ENCODE results near the gene WWC1.
"Not testable (repeated sequence)": the region's sequence is repeated elsewhere in the genome, so short reads cannot be mapped to it uniquely, and the experiment has no call there.

WWC1 gene

DNA sequence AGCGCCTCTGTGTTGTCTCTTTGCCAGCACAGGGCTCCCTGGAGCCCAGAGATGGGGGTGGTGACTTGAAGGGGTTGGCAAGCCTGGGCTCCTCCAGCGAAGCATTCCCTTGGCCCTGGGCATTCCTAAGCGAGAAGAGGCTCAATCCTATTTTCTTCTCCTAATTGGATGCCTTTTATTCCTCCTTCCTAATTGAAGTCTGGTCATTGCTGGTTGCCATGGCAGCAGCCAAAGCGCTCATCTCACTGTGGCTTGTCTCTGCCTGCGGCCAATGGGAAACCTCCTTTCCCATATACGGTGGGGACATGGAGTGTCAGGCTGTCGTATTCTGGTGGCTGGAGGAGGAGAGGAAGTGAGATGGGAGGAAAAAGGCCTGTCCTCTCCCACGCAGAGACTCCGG, 142.6 kb downstream of the WWC1 start:
- ChIA-PET CTCF (no interaction called here), POLR2A (no interaction called here)
- TF ChIP-seq, protein P1, sequence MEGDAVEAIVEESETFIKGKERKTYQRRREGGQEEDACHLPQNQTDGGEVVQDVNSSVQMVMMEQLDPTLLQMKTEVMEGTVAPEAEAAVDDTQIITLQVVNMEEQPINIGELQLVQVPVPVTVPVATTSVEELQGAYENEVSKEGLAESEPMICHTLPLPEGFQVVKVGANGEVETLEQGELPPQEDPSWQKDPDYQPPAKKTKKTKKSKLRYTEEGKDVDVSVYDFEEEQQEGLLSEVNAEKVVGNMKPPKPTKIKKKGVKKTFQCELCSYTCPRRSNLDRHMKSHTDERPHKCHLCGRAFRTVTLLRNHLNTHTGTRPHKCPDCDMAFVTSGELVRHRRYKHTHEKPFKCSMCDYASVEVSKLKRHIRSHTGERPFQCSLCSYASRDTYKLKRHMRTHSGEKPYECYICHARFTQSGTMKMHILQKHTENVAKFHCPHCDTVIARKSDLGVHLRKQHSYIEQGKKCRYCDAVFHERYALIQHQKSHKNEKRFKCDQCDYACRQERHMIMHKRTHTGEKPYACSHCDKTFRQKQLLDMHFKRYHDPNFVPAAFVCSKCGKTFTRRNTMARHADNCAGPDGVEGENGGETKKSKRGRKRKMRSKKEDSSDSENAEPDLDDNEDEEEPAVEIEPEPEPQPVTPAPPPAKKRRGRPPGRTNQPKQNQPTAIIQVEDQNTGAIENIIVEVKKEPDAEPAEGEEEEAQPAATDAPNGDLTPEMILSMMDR (IDR thresholded peaks at IDR 0.05; ENCODE audit: control extremely low read depth, extremely low read depth, low read depth, missing control alignments): no peak
- DNase-seq (ENCODE audit: extremely low spot score): no peak

DNA sequence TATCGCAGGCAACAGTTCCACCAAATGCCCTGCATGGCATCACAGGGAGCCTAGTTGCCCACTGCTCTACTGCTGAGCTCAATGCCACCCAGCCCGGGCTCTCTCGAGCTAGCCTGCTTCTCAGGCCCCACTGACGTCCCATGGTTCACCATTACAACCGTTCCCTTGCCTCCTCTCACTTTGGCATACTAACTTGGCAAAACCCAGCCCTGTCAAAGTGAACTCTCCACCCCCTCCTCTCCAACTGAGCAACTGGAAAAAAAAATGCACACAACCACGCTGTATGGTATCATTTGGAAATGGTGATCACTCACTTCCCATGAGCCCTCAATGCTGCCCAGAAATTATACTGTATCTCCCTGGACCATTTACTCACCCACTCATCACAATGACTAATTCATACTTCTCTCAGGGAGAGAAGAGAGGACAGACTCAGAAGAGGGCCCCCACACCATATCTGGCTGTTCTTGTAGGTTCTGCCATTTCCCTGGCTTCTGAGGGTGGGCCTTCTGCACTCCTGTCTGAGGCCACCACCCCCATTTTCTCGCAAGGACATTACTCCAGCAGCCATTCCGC, 143.4 kb downstream of the WWC1 start:
- POLR2A ChIA-PET: no interaction called here

DNA sequence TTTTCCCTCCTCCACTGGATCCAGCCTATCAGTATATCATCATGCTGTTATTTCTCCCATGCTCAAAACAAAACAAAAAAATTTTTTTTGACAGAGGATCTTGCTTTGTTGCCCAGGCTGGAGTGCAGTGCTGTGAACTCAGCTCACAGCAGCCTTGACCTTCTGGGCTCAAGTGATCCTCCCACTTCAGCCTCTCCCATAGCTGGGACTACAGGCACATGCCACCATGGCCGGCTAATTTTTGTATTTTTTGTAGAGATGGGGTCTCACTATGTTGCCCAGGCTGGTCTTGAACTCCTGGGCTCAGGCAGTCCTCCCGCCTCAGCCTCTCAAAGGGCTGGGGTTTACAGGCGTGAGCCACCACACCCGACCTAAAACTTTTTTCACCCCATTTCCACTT, 143.9 kb downstream of the WWC1 start:
- CTCF ChIA-PET; DNase-seq (ENCODE audit: extremely low spot score); POLR2A ChIA-PET: not testable (repeated sequence)

More for the DNA sequence above, 143.4 kb downstream of the WWC1 start:
- no peak for DNase-seq (ENCODE audit: extremely low spot score)
- CTCF ChIA-PET: no interaction called here
- TF ChIP-seq, protein P1 (IDR thresholded peaks at IDR 0.05; ENCODE audit: control extremely low read depth, extremely low read depth, low read depth, missing control alignments): no peak

DNA sequence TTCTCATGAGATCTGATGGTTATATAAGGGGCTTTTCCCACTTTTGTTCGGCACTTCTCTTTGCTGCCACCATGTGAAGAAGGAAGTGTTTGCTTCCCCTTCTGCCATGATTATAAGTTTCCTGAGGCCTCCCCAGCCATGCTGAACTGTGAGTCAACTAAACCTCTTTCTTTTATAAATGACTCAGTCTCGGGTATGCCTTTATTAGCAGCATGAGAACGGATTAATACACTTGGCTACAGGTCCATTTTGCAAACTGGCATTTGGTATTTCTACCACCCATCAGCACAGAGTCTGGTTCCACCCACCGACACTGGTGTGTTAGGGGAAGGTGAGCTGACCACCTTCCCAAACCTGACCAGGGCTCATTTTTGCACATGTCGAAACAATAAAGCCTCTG, 146.9 kb downstream of the WWC1 start:
- no peak for DNase-seq (ENCODE audit: extremely low spot score)
- CTCF ChIA-PET: no interaction called here
- TF ChIP-seq, protein P1 (IDR thresholded peaks at IDR 0.05; ENCODE audit: control extremely low read depth, extremely low read depth, low read depth, missing control alignments): no peak
- POLR2A ChIA-PET: no interaction called here

DNA sequence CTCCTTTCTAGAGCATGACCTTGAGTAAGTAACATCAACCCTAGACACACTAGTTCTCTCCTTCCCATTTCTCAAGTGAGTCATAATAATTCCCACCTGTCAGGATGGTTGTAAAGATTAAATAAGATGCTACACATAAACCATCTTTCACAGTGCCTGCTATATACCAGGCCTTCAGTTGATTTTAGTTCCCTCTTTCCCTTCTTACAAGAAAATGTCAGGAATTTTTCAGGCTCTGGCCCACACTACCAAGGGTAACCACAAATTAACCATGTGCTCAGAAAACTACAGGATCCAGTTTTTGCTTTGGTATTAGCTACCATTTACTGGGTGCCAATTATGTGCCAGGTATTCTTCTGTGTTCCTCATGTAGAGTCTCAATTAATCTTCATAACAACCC, 152.1 kb downstream of the WWC1 start:
- CTCF ChIA-PET: interaction anchor here (1.1 kb wide), 1 partner anchor 11 kb away, joined by 3 read pairs; no protein-coding TSS in a partner anchor
- TF ChIP-seq, protein P1 (IDR thresholded peaks at IDR 0.05; ENCODE audit: control extremely low read depth, extremely low read depth, low read depth, missing control alignments): no peak
- POLR2A ChIA-PET: no interaction called here
- DNase-seq (ENCODE audit: extremely low spot score): no peak

DNA sequence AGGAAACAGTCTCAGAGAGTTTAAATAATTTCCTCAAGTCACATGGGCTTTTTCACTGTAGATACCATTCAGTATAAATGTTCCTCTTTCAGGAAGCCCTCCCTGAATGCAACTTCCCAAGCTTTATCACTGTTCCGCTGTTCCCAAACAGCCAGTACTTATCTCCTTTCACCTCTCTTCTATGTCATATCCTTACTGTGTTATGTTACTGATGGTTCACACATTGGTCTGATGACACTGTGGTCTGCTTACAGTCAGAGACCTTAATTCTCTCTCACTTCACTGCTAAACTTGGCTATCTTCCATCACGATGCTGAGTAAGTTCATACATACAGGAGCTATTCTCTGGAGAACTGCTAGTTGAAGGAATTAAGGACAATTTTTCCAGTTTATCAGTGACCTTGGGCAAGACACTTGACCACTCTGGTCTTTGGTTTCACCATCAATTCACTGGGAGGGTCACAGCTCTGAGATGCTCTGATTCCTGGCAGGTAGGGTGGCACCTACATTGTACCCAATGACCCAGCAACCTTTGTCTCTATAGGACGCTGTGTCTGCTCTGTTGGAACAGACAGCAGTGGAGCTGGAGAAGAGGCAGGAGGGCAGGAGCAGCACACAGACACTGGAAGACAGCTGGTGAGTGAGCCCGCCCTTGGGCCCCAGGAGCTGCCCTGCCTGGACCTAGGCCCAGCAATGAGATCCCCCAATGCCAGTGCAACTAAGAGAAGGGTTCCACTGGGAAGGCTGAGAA, 152.7 kb downstream of the WWC1 start:
- ChIA-PET POLR2A (no interaction called here), CTCF (interaction anchor here (1.1 kb wide), 1 partner anchor 11 kb away, joined by 3 read pairs; no protein-coding TSS in a partner anchor)
- TF ChIP-seq, protein P1 (IDR thresholded peaks at IDR 0.05; ENCODE audit: control extremely low read depth, extremely low read depth, low read depth, missing control alignments): no peak
- no peak for DNase-seq (ENCODE audit: extremely low spot score)

GRCh38 chr5:168446983-168447619, 155.7 kb downstream of the WWC1 start:
- POLR2A ChIA-PET: no interaction called here
- CTCF ChIA-PET: no interaction called here

More at GRCh38 chr5:168446983-168447619, 155.7 kb downstream of the WWC1 start:
- DNase-seq (ENCODE audit: extremely low spot score): no peak
- TF ChIP-seq, protein P1 (IDR thresholded peaks at IDR 0.05; ENCODE audit: control extremely low read depth, extremely low read depth, low read depth, missing control alignments): no peak

Measured in GM10248 (cell line).